ENCODE measurements around the gene HEPN1.

Gene HEPN1

DNA sequence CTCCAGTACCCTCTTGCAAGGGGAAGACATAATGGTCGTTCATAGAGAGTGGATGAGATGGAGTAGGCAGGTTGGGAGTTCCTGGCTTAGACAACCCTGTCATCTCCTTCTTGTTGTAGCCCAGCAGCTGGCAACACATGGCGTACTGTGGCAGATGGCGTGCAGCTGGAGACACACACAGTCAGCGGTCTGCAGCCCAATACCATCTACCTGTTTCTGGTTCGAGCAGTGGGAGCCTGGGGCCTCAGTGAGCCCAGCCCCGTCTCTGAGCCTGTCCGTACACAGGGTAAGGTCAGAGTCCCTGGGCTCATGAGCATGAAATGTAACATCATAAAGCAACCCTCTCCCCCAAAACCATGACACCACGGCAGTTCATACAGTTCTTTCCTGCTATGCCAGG, 45.1 kb upstream of the HEPN1 start:
- Histone ChIP-seq H3K27ac (no peak overlapping the region), H3K4me3 (ENCODE audit: low read depth, low read length) (no peak overlapping the region), H3K27me3 (ENCODE audit: insufficient read depth, low read depth, severe bottlenecking) (no peaks in the 10 kb centered on the region), H3K36me3 (no peaks in the 10 kb centered on the region), H3K9me3 (ENCODE audit: severe bottlenecking) (no peaks in the 10 kb centered on the region)
- DNase-seq = no peak
- TF ChIP-seq, protein P1, sequence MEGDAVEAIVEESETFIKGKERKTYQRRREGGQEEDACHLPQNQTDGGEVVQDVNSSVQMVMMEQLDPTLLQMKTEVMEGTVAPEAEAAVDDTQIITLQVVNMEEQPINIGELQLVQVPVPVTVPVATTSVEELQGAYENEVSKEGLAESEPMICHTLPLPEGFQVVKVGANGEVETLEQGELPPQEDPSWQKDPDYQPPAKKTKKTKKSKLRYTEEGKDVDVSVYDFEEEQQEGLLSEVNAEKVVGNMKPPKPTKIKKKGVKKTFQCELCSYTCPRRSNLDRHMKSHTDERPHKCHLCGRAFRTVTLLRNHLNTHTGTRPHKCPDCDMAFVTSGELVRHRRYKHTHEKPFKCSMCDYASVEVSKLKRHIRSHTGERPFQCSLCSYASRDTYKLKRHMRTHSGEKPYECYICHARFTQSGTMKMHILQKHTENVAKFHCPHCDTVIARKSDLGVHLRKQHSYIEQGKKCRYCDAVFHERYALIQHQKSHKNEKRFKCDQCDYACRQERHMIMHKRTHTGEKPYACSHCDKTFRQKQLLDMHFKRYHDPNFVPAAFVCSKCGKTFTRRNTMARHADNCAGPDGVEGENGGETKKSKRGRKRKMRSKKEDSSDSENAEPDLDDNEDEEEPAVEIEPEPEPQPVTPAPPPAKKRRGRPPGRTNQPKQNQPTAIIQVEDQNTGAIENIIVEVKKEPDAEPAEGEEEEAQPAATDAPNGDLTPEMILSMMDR (IDR thresholded peaks at IDR 0.05; ENCODE audit: low read depth, low read length) = no peak

DNA sequence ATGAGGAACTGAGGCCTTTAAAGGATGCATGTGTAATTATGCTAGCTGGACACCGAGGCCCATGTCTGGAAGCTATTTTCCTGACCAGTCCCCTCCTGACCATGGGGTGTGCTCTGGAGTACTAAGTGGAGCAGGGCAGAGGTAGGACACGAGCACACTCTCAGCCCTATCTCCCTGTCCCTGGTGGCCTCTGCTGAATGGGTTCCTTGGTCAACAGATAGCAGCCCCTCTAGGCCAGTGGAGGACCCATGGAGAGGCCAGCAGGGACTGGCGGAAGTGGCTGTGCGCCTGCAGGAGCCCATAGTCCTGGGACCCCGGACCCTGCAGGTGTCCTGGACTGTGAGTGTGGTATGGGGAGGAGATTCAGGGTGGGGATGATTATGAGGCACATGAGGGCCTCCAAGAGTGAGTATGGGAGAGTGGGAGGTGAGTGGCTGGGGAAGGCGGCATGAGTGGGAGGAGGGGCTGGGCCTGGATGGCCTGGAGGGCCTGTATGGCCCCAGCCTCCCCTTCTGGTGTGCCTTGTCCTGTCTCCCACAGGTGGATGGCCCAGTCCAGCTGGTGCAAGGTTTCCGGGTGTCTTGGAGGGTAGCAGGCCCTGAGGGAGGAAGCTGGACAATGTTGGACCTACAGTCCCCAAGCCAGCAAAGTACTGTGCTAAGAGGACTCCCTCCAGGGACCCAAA, 44.3 kb upstream of the HEPN1 start:
- DNase-seq = no peak
- TF ChIP-seq, protein P1 (IDR thresholded peaks at IDR 0.05; ENCODE audit: low read depth, low read length) = no peak
- Histone ChIP-seq H3K27me3 (ENCODE audit: insufficient read depth, low read depth, severe bottlenecking) (no peaks in the 10 kb centered on the region), H3K4me3 (ENCODE audit: low read depth, low read length) (no peak overlapping the region), H3K9me3 (ENCODE audit: severe bottlenecking) (no peaks in the 10 kb centered on the region), H3K27ac (no peak overlapping the region), H3K36me3 (no peaks in the 10 kb centered on the region)

DNA sequence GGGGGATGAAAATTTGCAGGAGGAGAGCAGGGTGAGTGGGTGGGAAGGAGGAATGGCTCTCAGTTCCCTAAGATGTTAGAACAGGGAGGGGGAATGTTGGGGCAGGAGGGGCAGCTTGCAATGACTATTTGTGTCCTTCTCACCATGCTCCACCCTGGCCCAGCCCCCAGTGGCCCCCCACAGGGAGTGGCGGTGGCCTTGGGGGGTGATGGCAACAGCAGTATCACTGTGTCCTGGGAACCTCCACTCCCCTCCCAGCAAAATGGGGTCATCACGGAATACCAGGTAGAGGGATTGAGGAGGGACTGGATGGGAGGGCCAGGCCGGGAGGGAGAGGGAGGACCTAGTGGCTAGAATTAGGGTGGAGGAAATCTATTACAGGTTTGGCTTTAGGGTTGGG, 43.6 kb upstream of the HEPN1 start:
- Histone ChIP-seq H3K27me3 (ENCODE audit: insufficient read depth, low read depth, severe bottlenecking) (no peaks in the 10 kb centered on the region), H3K9me3 (ENCODE audit: severe bottlenecking) (no peaks in the 10 kb centered on the region), H3K27ac (no peak overlapping the region), H3K4me3 (ENCODE audit: low read depth, low read length) (peak overlapping the region; percentile 45), H3K36me3 (no peaks in the 10 kb centered on the region)
- DNase-seq = no peak
- TF ChIP-seq, protein P1 (IDR thresholded peaks at IDR 0.05; ENCODE audit: low read depth, low read length) = no peak

DNA sequence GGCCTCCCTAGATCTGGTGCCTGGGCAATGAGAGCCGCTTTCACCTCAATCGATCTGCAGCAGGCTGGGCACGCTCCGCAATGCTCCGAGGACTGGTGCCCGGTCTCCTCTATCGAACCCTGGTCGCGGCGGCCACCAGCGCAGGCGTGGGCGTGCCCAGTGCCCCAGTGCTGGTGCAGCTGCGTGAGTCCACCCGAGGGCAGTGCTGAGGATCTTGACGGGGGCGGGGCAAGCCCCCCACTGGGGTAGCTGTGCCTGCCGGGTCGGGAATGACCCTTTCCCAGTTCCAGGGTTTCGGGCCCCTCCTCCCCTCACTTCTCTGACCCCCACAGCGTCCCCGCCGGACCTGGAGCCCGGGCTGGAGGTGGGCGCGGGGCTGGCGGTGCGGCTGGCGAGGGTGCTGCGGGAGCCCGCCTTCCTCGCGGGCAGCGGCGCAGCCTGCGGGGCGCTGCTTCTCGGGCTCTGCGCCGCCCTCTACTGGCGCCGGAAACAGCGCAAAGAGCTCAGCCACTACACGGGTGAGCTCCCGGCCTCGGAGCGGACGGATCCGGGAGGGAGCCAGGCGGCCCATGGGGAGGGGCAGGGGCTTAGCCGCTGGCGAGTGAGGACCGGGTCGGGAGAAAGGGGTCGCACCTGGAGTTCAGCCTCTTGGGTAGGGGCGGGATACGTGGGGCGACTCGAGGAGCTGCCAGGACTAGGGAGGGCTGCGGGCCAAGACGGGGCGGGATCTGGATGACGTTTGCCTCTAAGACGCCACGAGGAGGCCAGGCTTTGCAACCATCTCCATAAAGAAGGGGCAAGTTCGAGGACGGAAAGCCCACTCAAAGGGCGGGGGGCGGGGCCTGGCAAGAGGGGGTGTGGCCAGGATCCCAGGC, 42.9 kb upstream of the HEPN1 start:
- DNase-seq = peak; percentile 90
- peak overlapping the region; percentile 45 for H3K4me3 ChIP-seq (ENCODE audit: low read depth, low read length)
- H3K36me3 ChIP-seq = no peaks in the 10 kb centered on the region
- TF ChIP-seq, protein P1 (IDR thresholded peaks at IDR 0.05; ENCODE audit: low read depth, low read length) = peak; percentile 77
- no peaks in the 10 kb centered on the region for H3K27me3 ChIP-seq (ENCODE audit: insufficient read depth, low read depth, severe bottlenecking)
- peak overlapping the region; percentile 83 for H3K27ac ChIP-seq
- no peaks in the 10 kb centered on the region for H3K9me3 ChIP-seq (ENCODE audit: severe bottlenecking)

DNA sequence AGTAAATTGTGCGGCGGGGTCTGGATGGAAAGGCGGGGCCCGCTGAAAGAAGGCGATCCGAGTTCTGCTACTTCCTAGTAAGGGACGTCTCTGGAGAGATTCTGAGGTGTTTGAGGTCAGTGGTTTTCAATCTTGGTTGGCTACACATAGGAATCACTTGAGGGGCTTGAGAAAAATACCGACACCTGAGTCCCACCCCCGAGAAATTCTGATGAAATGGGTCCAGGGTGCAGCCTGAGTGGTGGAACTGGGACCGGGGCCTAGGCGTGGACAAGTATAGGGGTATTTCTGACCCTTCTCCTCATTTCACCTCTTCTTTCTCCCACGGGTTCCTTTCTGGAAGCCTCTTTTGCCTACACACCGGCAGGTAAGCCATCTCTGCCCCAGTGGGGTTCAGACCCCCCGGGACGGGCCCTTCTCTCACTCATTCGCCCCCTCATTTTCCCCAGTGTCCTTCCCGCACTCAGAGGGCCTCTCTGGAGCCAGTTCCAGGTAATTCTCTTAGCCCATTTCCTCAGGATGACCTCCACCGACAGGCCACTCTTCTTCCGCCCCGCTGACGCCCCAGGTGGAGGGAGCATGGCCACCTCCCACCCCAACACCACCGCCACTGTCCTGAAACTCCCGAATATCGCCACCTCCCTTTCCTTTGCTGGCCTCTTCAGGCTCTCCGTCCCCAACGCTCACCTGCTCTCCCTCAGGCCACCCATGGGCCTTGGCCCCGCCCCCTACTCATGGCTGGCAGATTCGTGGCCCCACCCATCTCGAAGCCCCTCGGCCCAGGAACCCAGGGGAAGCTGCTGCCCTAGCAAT, 42.0 kb upstream of the HEPN1 start:
- Histone ChIP-seq H3K4me3 (ENCODE audit: low read depth, low read length) (peak overlapping the region; percentile 45), H3K36me3 (no peaks in the 10 kb centered on the region), H3K9me3 (ENCODE audit: severe bottlenecking) (no peaks in the 10 kb centered on the region), H3K27me3 (ENCODE audit: insufficient read depth, low read depth, severe bottlenecking) (no peaks in the 10 kb centered on the region), H3K27ac (peak overlapping the region; percentile 83)
- DNase-seq = no peak
- TF ChIP-seq, protein P1 (IDR thresholded peaks at IDR 0.05; ENCODE audit: low read depth, low read length) = no peak

Measured in WERI-Rb-1 (cell line).